Stimulated activated CD4-positive, alpha-beta T cell treated with anti-CD3 and anti-CD28 coated beads, Interleukin-12 subunit alpha, Interleukin-12 subunit beta, amount 100 ng/mL, for 24 hours (primary cell): ENCODE data around the gene RAB31.

Experiments
- DNase-seq, 2 experiments: peaks; one replicate each; pipeline ENCODE4 v3.0.0-alpha.2; 2020; ENCODE audit warnings: low read depth in 2 of 2

Gene RAB31

DNA sequence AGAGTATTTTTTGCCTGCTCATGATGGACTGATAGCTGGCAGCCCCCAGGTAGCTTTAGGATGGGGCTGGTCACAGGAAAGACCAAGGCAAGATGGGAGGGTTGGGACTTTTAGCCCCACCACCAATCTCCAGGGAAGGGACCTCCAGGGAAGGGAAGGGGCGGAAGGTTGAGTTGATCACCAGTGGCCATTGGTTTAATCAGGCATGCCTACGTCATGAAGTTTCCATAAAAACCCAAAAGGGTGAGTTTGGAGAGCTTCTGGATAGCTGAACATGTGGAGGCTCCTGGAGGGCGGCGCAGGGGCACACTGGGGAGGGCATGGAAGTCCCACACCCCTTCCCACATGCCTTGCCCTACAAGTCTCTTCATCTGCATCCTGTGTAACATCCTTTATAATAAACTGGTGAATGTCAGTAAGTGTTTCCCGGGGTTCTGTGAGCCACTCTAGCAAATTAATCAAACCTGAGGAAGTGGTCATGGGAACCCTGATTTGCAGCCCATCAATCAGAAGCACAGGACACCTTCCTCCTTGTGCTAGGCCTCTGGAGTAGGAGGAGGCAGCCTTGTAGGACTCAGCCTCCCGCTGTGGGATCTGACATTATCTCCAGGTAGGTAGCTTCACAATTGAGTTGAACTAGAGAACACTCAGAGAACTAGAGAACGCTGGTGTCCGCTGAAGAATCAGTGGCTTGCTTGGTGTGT, 30.3 kb downstream of the RAB31 start:
- no peak for DNase-seq

DNA sequence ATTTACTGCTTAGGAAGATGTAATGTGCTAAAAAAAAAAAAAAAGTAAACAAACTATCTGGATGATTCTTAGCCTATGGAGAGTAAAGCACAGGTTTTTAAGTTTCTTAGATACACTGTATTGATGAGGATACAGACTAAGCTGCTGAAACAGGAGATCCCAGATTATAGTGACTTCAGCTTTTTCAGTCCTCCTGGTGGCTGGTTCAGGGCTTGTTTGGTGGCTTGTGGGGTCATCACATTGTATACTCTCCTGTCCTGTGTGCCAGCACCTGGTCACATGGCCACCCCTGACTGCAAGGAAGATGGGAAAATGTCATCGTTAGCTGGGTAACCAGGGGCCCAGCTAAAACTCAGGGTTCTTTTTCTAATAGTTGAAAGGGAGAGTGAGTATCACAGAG, 31.4 kb downstream of the RAB31 start:
- DNase-seq = no peak

DNA sequence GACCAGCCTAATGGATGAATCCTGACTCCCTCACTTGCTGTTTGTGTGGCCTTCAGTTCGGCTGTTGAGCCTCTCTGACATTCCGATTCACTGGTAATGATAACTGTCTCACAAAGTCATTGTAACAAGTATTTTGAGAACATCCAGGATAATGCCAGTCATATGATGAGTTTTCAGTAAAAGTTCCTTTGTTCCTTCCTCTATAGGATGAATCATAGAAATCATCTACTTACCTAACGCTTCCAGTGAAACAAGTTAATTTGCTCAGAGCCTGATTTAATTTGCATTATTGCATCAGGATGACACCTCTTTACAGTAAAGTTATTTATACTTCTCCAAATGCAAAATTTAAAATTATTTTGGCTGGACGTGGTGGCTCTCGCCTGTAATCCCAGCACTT, 32.0 kb downstream of the RAB31 start:
- DNase-seq = no peak

- no peak for DNase-seq
Measured at GRCh38 chr18:9741406-9741792, 33.3 kb downstream of the RAB31 start.

DNA sequence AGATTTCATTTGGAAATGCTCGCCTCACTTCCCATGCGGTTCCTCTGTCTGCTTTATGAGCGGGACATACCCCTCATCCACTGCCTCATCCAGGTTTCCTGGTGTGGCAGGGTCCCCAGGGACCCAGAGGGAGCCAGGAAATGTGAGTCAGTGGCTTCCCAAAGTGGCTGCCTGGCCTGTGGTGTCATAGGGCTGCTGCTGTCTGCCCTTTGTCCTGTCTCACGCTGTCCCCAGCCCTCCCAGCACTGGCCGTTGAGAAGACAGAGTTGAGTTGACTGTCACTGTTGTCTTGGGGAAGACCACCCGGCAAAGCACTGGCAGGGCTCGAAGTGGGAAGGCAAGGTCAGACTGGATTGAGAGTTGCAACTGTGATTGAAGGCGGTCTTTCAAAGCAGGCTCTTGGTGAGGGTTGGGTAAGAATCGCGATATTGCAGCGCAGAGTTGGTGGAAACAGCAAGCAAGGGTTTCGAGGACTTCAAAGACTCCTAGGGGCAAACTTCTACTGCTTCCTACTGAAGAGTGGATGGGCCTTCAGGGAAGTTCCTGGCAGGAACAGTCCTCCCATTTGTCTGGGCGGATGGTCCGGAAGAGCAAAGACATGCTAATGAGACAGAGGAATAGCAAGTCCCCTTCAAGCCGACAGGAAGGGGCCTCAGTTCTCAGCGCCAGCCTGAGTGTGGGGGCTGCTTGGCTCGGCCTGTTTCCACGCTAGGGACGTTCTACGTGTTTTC, 33.9 kb downstream of the RAB31 start:
- DNase-seq = no peak

- no peak for DNase-seq
Measured at GRCh38 chr18:9742524-9743131, 34.5 kb downstream of the RAB31 start.

GRCh38 chr18:9743200-9744016, 35.3 kb downstream of the RAB31 start:
- DNase-seq = no peak

- DNase-seq = no peak
Measured at GRCh38 chr18:9746958-9747357, 38.9 kb downstream of the RAB31 start.

DNA sequence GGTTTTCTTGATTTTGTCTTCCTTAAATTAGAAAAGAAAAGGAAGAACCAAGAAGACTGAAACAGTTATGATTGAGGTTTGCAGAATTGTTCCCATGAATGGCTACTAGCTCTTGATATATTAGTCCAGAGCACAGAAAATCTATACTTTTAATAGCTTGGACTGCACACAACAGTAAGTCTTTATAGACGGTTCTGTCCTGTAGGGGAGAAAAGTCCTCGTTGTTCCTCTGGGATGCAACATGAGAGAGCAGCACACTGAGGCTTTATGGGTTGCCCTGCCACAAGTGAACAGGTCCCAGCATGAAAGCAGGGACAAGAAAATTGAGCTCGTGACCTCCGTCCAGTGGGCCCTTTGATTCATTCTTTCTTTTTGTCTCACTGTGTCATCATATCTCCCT, 41.5 kb downstream of the RAB31 start:
- no peak for DNase-seq

GRCh38 chr18:9750112-9750511, 42.0 kb downstream of the RAB31 start:
- no peak for DNase-seq

- no peak for DNase-seq
Measured at GRCh38 chr18:9750606-9751304, 42.7 kb downstream of the RAB31 start.

- DNase-seq = no peak
Measured at GRCh38 chr18:9751371-9752031, 43.4 kb downstream of the RAB31 start.

DNA sequence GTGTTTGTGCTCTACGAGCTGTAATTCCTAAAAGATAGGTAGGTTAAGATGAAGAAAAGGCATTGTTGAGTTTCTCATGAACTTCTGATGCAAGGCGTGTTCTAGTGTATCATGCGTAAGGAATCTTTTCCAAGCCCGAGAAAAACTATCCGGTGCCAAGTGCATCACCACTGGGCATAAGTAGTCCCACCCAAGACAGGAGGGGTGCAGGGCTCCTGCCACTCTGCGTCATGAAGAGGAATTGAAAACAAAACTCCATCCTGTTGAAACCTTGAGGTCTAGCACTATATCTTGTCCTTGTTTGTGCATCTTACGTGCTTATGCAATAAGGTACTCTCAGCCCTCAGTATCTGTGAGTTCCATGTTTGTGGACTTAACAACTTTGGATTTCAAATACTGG, 45.7 kb downstream of the RAB31 start:
- DNase-seq = no peak

GRCh38 chr18:9755110-9755509, 47.0 kb downstream of the RAB31 start:
- DNase-seq = no peak

- DNase-seq = no peak
Measured at GRCh38 chr18:9755615-9756014, 47.5 kb downstream of the RAB31 start.

DNA sequence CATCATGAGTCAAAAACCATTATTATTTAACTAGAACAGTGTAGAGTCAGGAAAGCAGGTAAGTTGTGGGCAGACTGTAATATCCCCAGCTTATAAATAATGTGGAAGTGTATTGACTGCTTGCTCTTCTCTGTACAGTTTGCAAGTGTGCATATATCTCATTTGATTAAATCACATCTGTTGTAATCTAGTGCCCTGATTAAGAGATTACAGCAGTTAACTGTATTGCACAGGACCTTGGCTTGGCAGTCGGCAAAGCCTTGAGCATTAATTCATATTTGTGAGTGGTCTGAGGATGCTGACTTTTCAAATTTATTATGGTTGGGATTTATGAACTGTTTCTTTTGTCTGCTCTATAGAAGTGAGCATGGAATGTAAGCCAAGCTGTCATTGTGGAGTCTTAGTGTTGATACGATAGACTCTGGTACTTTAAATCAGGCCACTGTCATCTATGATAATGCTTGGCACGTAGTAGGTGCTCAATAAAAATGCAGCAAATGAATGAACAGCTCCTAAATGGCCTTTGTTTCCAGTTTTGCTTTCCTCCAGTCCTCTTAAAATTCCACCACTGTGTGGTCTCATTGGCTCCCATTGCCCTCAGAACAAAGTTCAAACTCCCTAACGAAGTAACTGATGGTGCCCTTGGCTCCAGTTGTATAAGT, 48.3 kb downstream of the RAB31 start:
- DNase-seq = no peak

- no peak for DNase-seq
Measured at GRCh38 chr18:9756933-9757470, 48.9 kb downstream of the RAB31 start.

DNA sequence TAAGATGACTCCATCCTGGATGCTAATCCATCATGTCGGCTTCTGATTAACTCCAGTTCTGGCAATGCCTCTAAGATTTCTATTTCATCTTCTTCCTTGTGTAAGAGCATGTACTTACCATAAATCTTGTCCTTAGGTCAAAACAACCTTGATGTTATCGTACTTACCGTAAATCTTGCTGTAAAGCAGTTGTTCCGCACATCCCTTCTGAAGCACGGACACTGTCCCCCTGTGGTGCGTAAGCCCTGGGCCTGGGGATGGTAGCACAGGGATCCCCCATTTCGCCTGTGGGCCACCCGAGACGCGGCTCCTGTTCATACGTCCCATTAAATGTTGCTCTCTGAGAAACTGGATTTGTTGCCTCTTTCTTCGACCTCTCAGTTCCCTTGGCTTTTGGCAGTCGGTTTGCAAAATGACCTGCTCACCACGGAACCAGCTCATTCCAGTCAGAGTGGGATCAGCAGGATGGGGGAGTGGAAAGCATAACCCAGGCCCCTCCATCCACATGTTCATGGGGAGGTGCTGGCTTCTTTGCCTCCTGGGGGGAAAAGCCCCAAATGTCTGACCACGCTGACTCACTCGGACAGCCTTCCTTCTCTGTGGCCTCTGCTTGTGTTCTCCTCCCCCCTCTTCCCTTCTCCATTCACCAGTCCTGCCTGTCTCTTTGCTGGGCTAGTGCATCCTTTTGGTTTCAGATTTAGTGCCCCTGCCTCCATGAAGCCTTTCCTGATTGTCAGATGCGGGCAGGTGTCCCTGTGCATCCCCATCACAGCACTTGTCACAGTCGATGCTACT, 49.9 kb downstream of the RAB31 start:
- no peak for DNase-seq

- DNase-seq = no peak
Measured at GRCh38 chr18:9758624-9759075, 50.5 kb downstream of the RAB31 start.
